Ascending aorta (tissue), 2 donors: ENCODE results near the gene APPL2. TPM values are rescaled to one million over a fixed set of nuclear protein-coding genes. Genes with fewer than 3 reads are reported as not detected.

Experiments
- DNase-seq, 2 donors: peaks; one replicate each; pipeline ENCODE4 v3.0.0-alpha.2; 2019; ENCODE audit warnings: low spot score in 2 of 2
- H3K27ac ChIP-seq, 2 donors: fragments of 200-600 bp; sonication (generic); one replicate each; pipeline ENCODE4 v1.5.1; 2016 to 2017; ENCODE audit warnings: mild to moderate bottlenecking in 1 of 2
- H3K27me3 ChIP-seq: fragments of 200-600 bp; sonication (generic); one replicate; pipeline ENCODE4 v1.5.1; 2017
- H3K36me3 ChIP-seq, 2 donors: fragments of 200-600 bp; sonication (generic); one replicate each; pipeline ENCODE4 v1.5.1; 2016
- H3K4me1 ChIP-seq, 2 donors: fragments of 200-600 bp; sonication (generic); one replicate each; pipeline ENCODE4 v1.5.1; 2016 to 2017; ENCODE audit warnings: mild to moderate bottlenecking in 1 of 2
- H3K4me3 ChIP-seq, 2 donors: fragments of 200-600 bp; sonication (generic); one replicate each; pipeline ENCODE4 v1.5.1; 2016 to 2017; ENCODE audit warnings: mild to moderate bottlenecking in 1 of 2
- H3K9me3 ChIP-seq, 2 donors: fragments of 200-600 bp; sonication (generic); one replicate each; pipeline ENCODE4 v1.5.1; 2016
- CTCF ChIP-seq, 3 experiments: fragments of 200-600 bp in 2 of 3; fragments of 450-650 bp in 1 of 3; sonication (generic) in 2 of 3; IDR thresholded peaks; one replicate each; pipeline ENCODE4 v1.5.1; 2016 to 2019; ENCODE audit warnings: antibody characterized with exemption in 3 of 3, mild to moderate bottlenecking in 1 of 3, moderate library complexity in 1 of 3
- intact Hi-C: fragments of 100-400 bp; cut with DNase I; formaldehyde crosslinking; loops from one replicate; pipeline ENCODE4 v1.15.1; 2023
- total RNA-seq: library from RNA; depleted of rRNA; stranded (reverse); fragments of >200 nt; gene quantifications from one replicate; pipeline ENCODE4 v1.1.0, GENCODE V29; 2016

Gene APPL2
- total RNA-seq, 1 donor from 2014 or later: 4.6 TPM

DNA sequence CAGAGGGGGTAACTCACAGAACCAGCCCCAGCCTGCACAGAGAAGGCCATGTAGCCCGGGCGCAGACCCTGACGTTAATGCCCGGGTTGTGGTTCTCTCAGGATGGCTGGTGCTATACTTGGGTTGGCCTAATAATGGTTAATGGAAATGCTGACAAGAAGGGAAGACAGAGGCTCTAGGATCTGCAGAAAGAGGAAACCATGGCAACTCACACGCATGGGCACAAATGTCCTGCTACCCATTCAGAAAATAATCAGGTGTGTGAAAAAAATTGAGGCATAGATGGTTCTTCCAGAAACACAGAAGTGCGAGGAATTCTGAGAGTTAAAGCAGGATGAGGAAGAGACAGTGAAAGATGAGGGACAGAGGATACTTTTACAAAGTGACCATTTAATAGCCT lies 33.8 kb downstream of the APPL2 start:
- H3K9me3 ChIP-seq: no peaks in the 10 kb centered on the region
- no peaks in the 10 kb centered on the region for H3K4me1 ChIP-seq
- no peak for DNase-seq
- no peaks in the 10 kb centered on the region for H3K27me3 ChIP-seq
- H3K4me3 ChIP-seq: no peak overlapping the region
- no peak for TF ChIP-seq CTCF (IDR thresholded peaks at IDR 0.05)
- H3K36me3 ChIP-seq: peaks cover 75 to 91% of the 10 kb centered on the region in 2 donors
- H3K27ac ChIP-seq: no peak overlapping the region
- intact Hi-C loops: no loop called here

GRCh38 chr12:105201299-105201698 lies 34.7 kb downstream of the APPL2 start:
- Histone ChIP-seq H3K9me3 (no peaks in the 10 kb centered on the region), H3K27ac (no peak overlapping the region), H3K4me1 (no peaks in the 10 kb centered on the region), H3K27me3 (no peaks in the 10 kb centered on the region), H3K36me3 (peaks cover 74 to 90% of the 10 kb centered on the region in 2 donors), H3K4me3 (no peak overlapping the region)
- intact Hi-C loops: no loop called here
- TF ChIP-seq CTCF (IDR thresholded peaks at IDR 0.05): no peak
- no peak for DNase-seq

DNA sequence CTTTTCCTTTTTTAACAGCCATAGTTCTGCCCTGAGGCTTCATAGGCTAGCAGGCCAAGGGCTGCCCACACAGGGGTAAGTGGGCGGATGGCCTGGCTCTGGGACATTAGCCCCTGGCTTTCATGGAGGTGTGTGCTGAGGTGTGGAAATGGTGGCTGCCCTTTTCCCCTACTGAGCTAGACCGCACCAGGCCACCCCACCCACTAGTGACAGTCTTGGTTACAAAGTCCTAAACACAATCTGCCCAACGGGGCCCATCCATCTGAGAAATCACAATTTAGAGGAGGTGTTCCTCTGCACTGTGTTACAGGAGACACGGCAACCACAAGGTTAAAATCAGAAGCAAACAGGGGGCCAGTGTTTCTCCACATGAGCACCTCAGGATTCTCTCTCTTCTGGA lies 35.6 kb downstream of the APPL2 start:
- H3K36me3 ChIP-seq: peaks cover 68 to 89% of the 10 kb centered on the region in 2 donors
- H3K27me3 ChIP-seq: no peaks in the 10 kb centered on the region
- TF ChIP-seq CTCF (IDR thresholded peaks at IDR 0.05): no peak
- no peak overlapping the region for H3K4me3 ChIP-seq
- DNase-seq: no peak
- no peaks in the 10 kb centered on the region for H3K4me1 ChIP-seq
- intact Hi-C loops: no loop called here
- no peaks in the 10 kb centered on the region for H3K9me3 ChIP-seq
- H3K27ac ChIP-seq: no peak overlapping the region

GRCh38 chr12:105198961-105199360 lies 37.0 kb downstream of the APPL2 start:
- intact Hi-C loops: no loop called here
- no peak for TF ChIP-seq CTCF (IDR thresholded peaks at IDR 0.05)
- DNase-seq: no peak
- H3K4me3 ChIP-seq: no peak overlapping the region
- no peaks in the 10 kb centered on the region for H3K9me3 ChIP-seq
- no peak overlapping the region for H3K27ac ChIP-seq
- no peaks in the 10 kb centered on the region for H3K4me1 ChIP-seq
- no peaks in the 10 kb centered on the region for H3K27me3 ChIP-seq
- peaks cover 65 to 87% of the 10 kb centered on the region in 2 donors for H3K36me3 ChIP-seq

DNA sequence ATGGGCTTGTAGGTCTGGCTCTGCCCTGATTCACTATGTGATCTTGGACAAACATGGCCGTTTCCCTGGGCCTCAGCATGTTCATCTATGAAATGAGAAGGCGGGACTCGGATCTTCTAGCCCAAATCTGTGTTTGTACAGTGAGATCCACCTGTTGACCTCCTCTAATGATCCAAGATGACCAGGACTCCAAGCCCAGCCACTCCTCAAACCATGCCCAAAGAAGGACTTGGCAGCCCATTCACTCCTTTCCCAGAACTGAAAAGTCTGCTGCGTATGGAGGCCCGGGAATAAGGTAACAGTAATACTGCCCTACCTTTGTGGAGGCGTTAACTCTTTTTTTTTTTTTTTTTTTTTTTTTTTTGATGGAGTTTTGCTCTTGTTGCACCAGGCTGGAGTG lies 39.9 kb downstream of the APPL2 start:
- no peaks in the 10 kb centered on the region for H3K27me3 ChIP-seq
- peaks cover 55 to 93% of the 10 kb centered on the region in 2 donors for H3K36me3 ChIP-seq
- TF ChIP-seq CTCF (IDR thresholded peaks at IDR 0.05): no peak
- DNase-seq: no peak
- intact Hi-C loops: no loop called here
- no peak overlapping the region for H3K27ac ChIP-seq
- H3K4me3 ChIP-seq: no peak overlapping the region
- no peaks in the 10 kb centered on the region for H3K9me3 ChIP-seq
- H3K4me1 ChIP-seq: no peaks in the 10 kb centered on the region

DNA sequence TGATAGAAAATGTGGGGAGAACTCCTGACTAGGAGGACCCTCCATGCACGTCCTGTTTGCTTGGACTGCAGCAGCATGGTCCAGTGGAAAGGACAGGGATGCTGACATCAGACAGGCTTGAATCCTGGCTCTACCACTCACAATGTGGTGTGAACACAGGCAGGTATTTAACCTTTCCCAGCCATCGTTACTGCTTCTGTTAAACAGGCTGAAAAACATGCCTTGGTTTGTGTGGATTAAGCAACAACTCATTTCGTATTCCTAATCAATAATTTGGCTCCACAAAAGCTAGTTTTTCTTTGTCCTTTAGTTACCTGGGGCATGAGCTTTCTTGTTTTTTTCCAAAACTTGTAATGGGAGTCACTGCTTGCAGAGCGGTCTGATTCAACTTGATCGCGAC lies 41.0 kb downstream of the APPL2 start:
- no peak for TF ChIP-seq CTCF (IDR thresholded peaks at IDR 0.05)
- Histone ChIP-seq H3K9me3 (no peaks in the 10 kb centered on the region), H3K27ac (no peak overlapping the region), H3K4me1 (no peaks in the 10 kb centered on the region), H3K27me3 (no peaks in the 10 kb centered on the region), H3K36me3 (peaks cover 56 to 88% of the 10 kb centered on the region in 2 donors), H3K4me3 (no peak overlapping the region)
- no peak for DNase-seq
- intact Hi-C loops: no loop called here
